ENCODE results near the gene HOXD8. TPM values are rescaled to one million over a fixed set of nuclear protein-coding genes. Genes with fewer than 3 reads are reported as not detected.

Gene HOXD8
- total and polyA plus RNA-seq, 2 of the 8 experiments (the other 6 are each of a cell fraction or from before 2014, with no cell fraction given) = not detected

DNA sequence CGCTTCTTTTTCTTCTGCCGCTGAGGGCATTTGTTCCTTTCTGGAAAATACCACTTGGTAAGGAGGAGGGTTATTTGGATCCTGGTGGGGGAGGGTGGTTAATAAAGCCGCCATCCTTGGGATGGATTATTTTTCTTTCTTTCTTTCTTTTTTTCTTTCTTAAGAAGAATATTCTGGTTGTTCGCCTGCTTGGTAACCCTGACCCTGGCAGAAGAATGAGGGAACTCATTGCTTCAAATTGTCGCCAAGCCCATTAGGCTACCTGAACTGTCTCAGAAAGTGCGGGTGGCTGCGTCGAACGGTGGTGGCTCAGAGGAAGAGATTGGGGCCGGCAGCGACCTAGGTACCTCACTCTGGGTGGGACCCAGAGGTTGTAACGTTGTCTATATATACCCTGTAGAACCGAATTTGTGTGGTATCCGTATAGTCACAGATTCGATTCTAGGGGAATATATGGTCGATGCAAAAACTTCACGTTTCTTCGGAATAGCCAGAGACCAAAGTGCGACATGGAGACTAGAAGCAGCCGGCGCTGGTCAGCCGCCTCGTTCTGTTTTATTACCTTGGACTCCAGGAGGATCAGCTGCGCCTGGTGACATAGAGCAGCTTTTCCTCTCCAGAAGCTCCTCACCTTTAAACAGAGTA lies 20.6 kb downstream of the HOXD8 start:
- ChIA-PET CTCF (ENCODE audit: partially characterized antibody) (interaction anchor here (0.9 to 4.4 kb wide), 10 partner anchors 10 to 404 kb away, joined by 3 to 36 read pairs (median 8); no protein-coding TSS in a partner anchor), POLR2A (ENCODE audit: partially characterized antibody) (interaction anchor here (0.7 to 1.3 kb wide), 2 partner anchors 10 to 45 kb away, joined by 3 read pairs; no protein-coding TSS in a partner anchor)
- Histone ChIP-seq H3K9ac (replicated peaks in 1 of 4; ENCODE audit: extremely low read depth in 1 of 4, low read depth in 3 of 4, low read length in 3 of 4) (no peak overlapping the region), H2AK5ac (ENCODE audit: low read depth, low read length) (no peak overlapping the region), H3K4me1 (replicated peaks in 1 of 4; ENCODE audit: control insufficient read depth in 3 of 4, insufficient read depth in 4 of 4, low read length in 3 of 4) (peaks cover 0 to 10% (median 2%) of the 10 kb centered on the region in 4 experiments; a peak in 4 of 7 replicates), H2BK120ac (replicated peaks; ENCODE audit: low read depth, low read length) (no peak overlapping the region), H3K4ac (replicated peaks; ENCODE audit: insufficient read length, low read depth, low read length) (no peak overlapping the region), H2BK5ac (ENCODE audit: low read depth, low read length) (no peak overlapping the region), H4K8ac (ENCODE audit: extremely low read depth, insufficient read depth, low read length) (no peak overlapping the region), H3K27ac (ENCODE audit: low read depth, low read length) (no peak overlapping the region), H3K4me2 (ENCODE audit: insufficient read depth in 1 of 2, low read depth in 2 of 2, low read length in 2 of 2) (no peak overlapping the region), H3K4me3 (ENCODE audit: extremely low read depth in 1 of 4, insufficient read depth in 2 of 4, low read depth in 3 of 4, low read length in 4 of 4) (no peak overlapping the region), H2BK12ac (ENCODE audit: low read depth, low read length) (0 out of 2 replicates have a peak overlapping the region, but pooled peaks have one; percentile 39), H4K20me1 (replicated peaks in 1 of 2; ENCODE audit: control insufficient read depth in 1 of 2, insufficient read depth in 2 of 2, low read length in 2 of 2) (peaks cover 17 to 42% of the 10 kb centered on the region in 2 experiments), H3K23ac (ENCODE audit: insufficient read length) (no peak overlapping the region), H3K14ac (ENCODE audit: insufficient read length) (no peak overlapping the region), H3K79me2 (ENCODE audit: control insufficient read depth in 1 of 2, insufficient read depth in 2 of 2, low read length in 2 of 2) (no peaks in the 10 kb centered on the region), H3K27me3 (replicated peaks in 1 of 4; ENCODE audit: control insufficient read depth in 3 of 4, extremely low read depth in 1 of 4, insufficient read depth in 3 of 4, low read length in 3 of 4) (peaks cover 98 to 100% (median 100%) of the 10 kb centered on the region in 4 experiments), H4K91ac (replicated peaks; ENCODE audit: insufficient read length, low read length) (no peak overlapping the region), H2AFZ (ENCODE audit: low read length) (no peak overlapping the region), H3K36me3 (ENCODE audit: control insufficient read depth in 2 of 4, insufficient read depth in 4 of 4, low read length in 3 of 4) (peaks cover 0 to 11% (median 0%) of the 10 kb centered on the region in 4 experiments; a peak in 1 of 8 replicates), H2BK15ac (ENCODE audit: low read length) (no peak overlapping the region), H3K79me1 (ENCODE audit: low read depth, low read length) (no peaks in the 10 kb centered on the region), H3K9me3 (ENCODE audit: insufficient read depth in 2 of 2, low read depth in 1 of 2, low read length in 1 of 2) (no peaks in the 10 kb centered on the region; a peak in 1 of 4 replicates), H2BK20ac (ENCODE audit: low read length) (no peak overlapping the region), H3K18ac (ENCODE audit: extremely low read depth, low read length) (no peak overlapping the region), H3K56ac (replicated peaks; ENCODE audit: insufficient read length, low read depth, low read length) (no peak overlapping the region), H3K23me2 (ENCODE audit: low read depth, low read length) (peaks cover 2% of the 10 kb centered on the region; the same call in 1 of the 2 replicates), H4K5ac (ENCODE audit: insufficient read length, low read depth, low read length) (no peak overlapping the region)
- FAIRE-seq (no peak), DNase-seq (ENCODE audit: low read depth in 1 of 2, low spot score in 2 of 2) (no peak)
- 20% methylated on average over 24 of the region's 24 CpGs; no CpG with 5 or more reads in 1 of the 2 experiments for WGBS, 2 experiments (ENCODE audit: extremely low coverage in 1 of 2, insufficient coverage in 1 of 2, insufficient read length in 1 of 2, insufficient replicate concordance in 2 of 2, low coverage in 1 of 2, low lambda C conversion rate in 2 of 2, missing lambda C conversion rate in 1 of 2)
- peak; percentile 27 for TF ChIP-seq RNF2 (IDR thresholded peaks at IDR 0.05; ENCODE audit: borderline replicate concordance, low read depth, low read length, missing control alignments, poor library complexity, severe bottlenecking)
- TF ChIP-seq SUZ12 (IDR thresholded peaks at IDR 0.05; ENCODE audit: low read length) = peak; percentile 92
- TF ChIP-seq SIRT6 (IDR thresholded peaks at IDR 0.05; ENCODE audit: low read length) = no peak
- TF ChIP-seq SP4 (IDR thresholded peaks at IDR 0.05; ENCODE audit: low read length) = no peak
- peak; percentile 81 for TF ChIP-seq EZH2 (IDR thresholded peaks at IDR 0.05; ENCODE audit: low read depth, low read length, severe bottlenecking)
